Stimulated activated CD4-positive, alpha-beta T cell treated with anti-CD3 and anti-CD28 coated beads, Interleukin-2, amount 100 ng/mL, for 48 hours (primary cell): ENCODE measurements around the gene SLC17A6.

Source experiments
- DNase-seq, 2 donors: peaks; one replicate each; pipeline ENCODE4 v3.0.0-alpha.2; 2020

SLC17A6 gene

DNA sequence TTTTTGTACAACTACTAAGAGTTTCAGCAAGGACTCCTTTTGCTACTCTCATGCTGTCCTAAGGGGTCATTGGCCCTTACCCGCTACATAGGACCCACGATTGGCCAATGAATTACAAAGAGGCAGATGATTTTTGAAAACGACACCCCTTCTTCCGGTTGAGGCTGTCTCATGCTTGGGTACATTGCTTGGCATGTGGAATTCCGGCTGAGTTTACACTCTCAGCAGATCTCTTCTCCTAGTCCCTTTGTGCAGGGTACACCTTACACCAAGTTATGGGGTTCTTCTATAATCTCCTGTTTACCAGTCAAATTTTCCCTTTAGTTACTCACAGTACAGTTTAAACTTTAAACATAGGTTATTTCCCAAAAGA is 52.1 kb downstream of the SLC17A6 start:
- DNase-seq: no peak

DNA sequence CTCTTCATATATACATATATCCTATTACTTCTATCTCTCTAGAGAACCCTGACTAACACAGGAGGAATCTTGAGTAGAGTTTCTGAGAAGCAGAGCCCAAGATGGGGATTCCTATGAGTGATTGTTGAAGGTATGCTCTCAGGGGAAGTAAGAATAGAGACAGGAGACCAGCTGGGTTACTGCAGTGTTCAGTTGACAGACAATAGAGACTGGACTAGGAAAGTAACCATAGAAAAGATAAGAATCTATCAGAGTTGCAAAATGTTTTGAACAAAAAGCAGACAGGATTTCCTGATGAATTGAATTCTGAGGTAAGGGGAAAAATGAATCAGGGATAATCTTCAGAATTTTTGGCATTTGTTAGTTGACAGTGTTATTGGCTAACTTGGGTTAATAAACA is 54.4 kb downstream of the SLC17A6 start:
- no peak for DNase-seq

DNA sequence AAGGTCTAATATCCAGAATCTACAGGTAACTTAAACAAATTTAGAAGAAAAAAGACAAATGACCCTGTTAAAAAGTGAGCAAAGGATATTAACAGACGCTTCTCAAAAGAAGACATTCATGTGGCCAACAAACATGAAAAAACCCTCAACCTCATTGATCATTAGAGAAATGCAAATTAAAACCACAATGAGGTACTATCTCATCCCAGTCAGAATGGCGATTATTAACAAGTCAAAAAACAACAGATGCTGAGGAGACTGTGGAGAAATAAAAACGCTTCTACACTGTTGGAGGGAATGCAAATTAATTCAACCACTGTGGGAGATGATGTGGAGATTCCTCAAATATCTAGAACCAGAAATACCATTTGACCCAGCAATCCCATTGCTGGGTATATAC is 67.2 kb downstream of the SLC17A6 start:
- DNase-seq: no peak

DNA sequence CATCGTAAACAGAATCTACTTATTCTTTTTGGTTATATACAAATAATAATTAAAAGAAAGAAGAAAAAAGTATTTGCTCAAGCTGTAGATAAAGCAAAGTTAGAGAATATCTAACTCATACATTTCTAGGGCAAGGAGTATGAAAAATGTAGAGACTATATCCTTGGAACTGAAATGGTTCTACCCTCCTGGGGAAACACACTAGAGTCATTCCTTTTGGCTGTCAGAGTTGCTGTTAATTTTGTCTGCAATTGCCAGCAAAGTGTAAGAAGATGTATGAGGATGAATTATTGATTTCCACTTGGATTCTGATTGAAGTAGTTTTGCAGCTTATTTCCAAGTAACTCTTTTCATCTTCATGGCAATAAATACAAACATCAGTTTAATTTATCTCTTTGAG is 69.1 kb downstream of the SLC17A6 start:
- no peak for DNase-seq

DNA sequence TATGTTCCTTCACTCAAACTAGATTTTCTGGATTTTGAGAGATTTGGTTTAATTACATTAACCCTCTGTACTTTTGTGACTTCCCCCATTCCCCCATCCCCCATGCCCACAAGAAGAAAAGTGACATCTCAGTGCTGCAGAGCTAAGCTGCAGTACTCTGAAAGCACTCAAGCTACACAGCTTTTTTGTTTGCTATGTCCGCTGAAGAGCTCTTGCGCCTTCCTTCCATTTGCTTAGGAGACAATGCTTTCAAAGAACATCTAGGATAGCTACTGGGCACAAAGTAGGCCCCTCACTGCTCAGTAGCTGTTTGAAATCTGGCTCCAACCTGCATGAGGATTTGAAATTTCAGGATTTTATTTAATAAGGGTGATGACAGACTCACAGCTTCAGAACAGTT is 69.7 kb downstream of the SLC17A6 start:
- no peak for DNase-seq

DNA sequence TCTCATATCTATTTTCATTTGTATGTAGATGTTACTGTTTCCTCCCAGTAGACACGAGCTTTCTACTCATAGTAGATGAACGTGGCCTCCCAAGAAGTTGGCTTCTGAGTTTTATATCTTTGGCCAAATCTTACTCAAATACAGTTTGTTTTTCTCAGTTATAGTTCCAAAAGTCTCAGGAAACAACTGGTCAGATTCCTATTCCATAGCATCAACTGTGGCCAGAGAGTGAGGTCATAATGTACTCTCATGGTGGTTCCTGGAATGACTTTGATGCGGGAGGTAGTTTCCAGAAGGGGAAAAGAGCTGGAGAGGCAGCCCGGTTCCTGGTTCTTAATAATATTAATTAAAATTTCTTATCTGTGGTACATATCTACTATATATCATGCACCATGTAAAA is 77.3 kb downstream of the SLC17A6 start:
- no peak for DNase-seq

DNA sequence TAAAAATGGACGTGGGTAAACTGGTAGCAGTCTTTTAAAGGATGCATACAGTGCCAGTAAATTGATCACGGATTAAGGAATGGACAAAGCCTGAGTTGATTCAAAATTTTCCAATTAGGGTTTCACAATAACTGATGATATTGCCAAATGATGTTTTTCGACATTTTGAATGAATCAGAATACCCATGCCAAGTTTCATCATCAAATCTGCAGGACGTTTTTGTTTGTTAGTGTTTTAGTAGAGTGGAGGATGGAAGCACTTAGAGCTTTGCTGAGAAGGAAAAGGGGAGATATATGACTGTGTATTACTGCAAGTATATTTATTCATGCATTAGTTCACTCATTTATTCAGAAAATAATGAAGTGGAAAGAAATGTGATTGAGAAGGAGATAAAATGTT is 78.3 kb downstream of the SLC17A6 start:
- DNase-seq: no peak

DNA sequence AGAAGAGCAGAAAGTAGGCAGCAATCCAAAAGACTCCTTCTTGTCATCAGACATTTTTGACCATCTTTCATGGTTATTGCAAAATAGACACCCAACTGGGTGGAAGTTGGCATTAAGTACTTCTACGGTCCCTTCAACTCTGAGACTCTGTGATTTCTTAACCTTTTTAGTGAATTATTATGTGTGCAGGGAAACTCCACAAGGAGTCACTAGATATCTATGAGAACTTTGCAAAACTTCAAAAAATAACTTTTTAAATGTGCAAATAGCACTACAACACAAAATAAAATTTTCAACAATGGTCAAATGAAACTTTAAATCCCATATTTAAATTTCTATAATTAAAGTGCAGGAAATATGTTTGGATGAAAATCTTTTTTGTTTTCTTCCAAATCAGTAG is 88.7 kb downstream of the SLC17A6 start:
- no peak for DNase-seq
